Gastroesophageal sphincter (tissue), 4 donors: ENCODE data around the gene EML5. TPM values are rescaled to one million over a fixed set of nuclear protein-coding genes. Genes with fewer than 3 reads are reported as not detected.

Source experiments
- ATAC-seq: fragments of 150-250 bp; one replicate; pipeline ENCODE4 v1.9.1; 2016; ENCODE audit warnings: mild to moderate bottlenecking, moderate library complexity
- H3K27ac ChIP-seq, 4 donors: fragments of 200-600 bp; sonication (generic) in 3 of 4; 1 replicate in 3 of 4; 2 replicates in 1 of 4; pipeline ENCODE4 v1.5.1; 2016 to 2019
- H3K27me3 ChIP-seq: fragments of 200-600 bp; sonication (generic); one replicate; pipeline ENCODE4 v1.5.1; 2019
- H3K36me3 ChIP-seq, 2 donors: fragments of 200-600 bp; sonication (generic); one replicate each; pipeline ENCODE4 v1.5.1; 2019; ENCODE audit warnings: control low read depth in 1 of 2
- H3K4me1 ChIP-seq, 3 donors: fragments of 200-600 bp; sonication (generic); 1 replicate in 2 of 3; 2 replicates in 1 of 3; pipeline ENCODE4 v1.5.1; 2016 to 2019; ENCODE audit warnings: control low read depth in 2 of 3
- H3K4me3 ChIP-seq, 2 donors: fragments of 200-600 bp; sonication (generic); one replicate each; pipeline ENCODE4 v1.5.1; 2019; ENCODE audit warnings: mild to moderate bottlenecking in 1 of 2, moderate library complexity in 1 of 2
- H3K9me3 ChIP-seq, 3 donors: fragments of 200-600 bp; sonication (generic); one replicate each; pipeline ENCODE4 v1.5.1; 2017 to 2019; ENCODE audit warnings: control low read depth in 2 of 3
- CTCF ChIP-seq, 4 experiments: fragments of 200-600 bp in 2 of 4; fragments of 450-650 bp in 2 of 4; sonication (generic) in 1 of 4; IDR thresholded peaks; one replicate each; pipeline ENCODE4 v1.5.1; 2017 to 2019; ENCODE audit warnings: antibody characterized with exemption in 4 of 4, mild to moderate bottlenecking in 2 of 4, moderate library complexity in 2 of 4
- EP300 ChIP-seq: sonication (generic); formaldehyde crosslinking; IDR thresholded peaks from one replicate; pipeline ENCODE4 v1.6.1; 2017; ENCODE audit warnings: antibody characterized with exemption, mild to moderate bottlenecking
- POLR2A ChIP-seq, 2 donors: fragments of 450-650 bp; IDR thresholded peaks; one replicate each; pipeline ENCODE4 v1.6.1; 2017; ENCODE audit warnings: antibody characterized with exemption in 2 of 2, mild to moderate bottlenecking in 2 of 2, moderate library complexity in 1 of 2
- POLR2AphosphoS5 ChIP-seq: sonication (generic); formaldehyde crosslinking; IDR thresholded peaks from one replicate; pipeline ENCODE4 v1.6.1; 2017; ENCODE audit warnings: antibody characterized with exemption
- WGBS, 2 donors: methylation state at CpG; one replicate each; pipeline ENCODE4 v1.1.5; 2018; ENCODE audit warnings: low coverage in 1 of 2; 5-methylcytosine and 5-hydroxymethylcytosine counted together
- total RNA-seq, 4 donors: library from RNA; depleted of rRNA; stranded (reverse); fragments of >200 nt; gene quantifications; one replicate each; pipeline ENCODE4 v1.1.0, GENCODE V29; 2016

EML5 gene
- total RNA-seq, 4 donors from 2014 or later, result 3.9 to 6.7 (median 4.5) TPM

- TF ChIP-seq POLR2AphosphoS5 (no peak), POLR2A (IDR thresholded peaks at IDR 0.05) (no peak), EP300 (no peak), CTCF (IDR thresholded peaks at IDR 0.05) (no peak)
- Histone ChIP-seq H3K27me3 (no peaks in the 10 kb centered on the region), H3K36me3 (no peaks in the 10 kb centered on the region), H3K4me3 (no peak overlapping the region), H3K9me3 (peaks cover 0 to 9% (median 0%) of the 10 kb centered on the region in 3 donors), H3K27ac (no peak overlapping the region), H3K4me1 (no peaks in the 10 kb centered on the region)
- ATAC-seq, result no peak
Observed at GRCh38 chr14:88808359-88808758, 15.6 kb upstream of the EML5 start.

GRCh38 chr14:88804477-88804876 is 11.7 kb upstream of the EML5 start:
- H3K27ac ChIP-seq, result no peak overlapping the region
- no peaks in the 10 kb centered on the region for H3K4me1 ChIP-seq
- 0% methylated on average over 1 of the region's 1 CpG; no CpG with 5 or more reads in 1 of the 2 donors for WGBS, 2 donors
- no peaks in the 10 kb centered on the region for H3K36me3 ChIP-seq
- TF ChIP-seq POLR2A (IDR thresholded peaks at IDR 0.05) (no peak), CTCF (IDR thresholded peaks at IDR 0.05) (no peak), POLR2AphosphoS5 (no peak)
- no peak overlapping the region for H3K4me3 ChIP-seq
- H3K9me3 ChIP-seq, result peaks cover 0 to 9% (median 0%) of the 10 kb centered on the region in 3 donors
- no peak for ATAC-seq
- no peaks in the 10 kb centered on the region for H3K27me3 ChIP-seq

GRCh38 chr14:88804035-88804434 is 11.3 kb upstream of the EML5 start:
- Histone ChIP-seq H3K27me3 (no peaks in the 10 kb centered on the region), H3K9me3 (peaks cover 0 to 8% (median 0%) of the 10 kb centered on the region in 3 donors), H3K27ac (no peak overlapping the region), H3K36me3 (no peaks in the 10 kb centered on the region), H3K4me3 (no peak overlapping the region), H3K4me1 (no peaks in the 10 kb centered on the region)
- no peak for TF ChIP-seq POLR2AphosphoS5
- TF ChIP-seq POLR2A (IDR thresholded peaks at IDR 0.05), result no peak
- no peak for TF ChIP-seq CTCF (IDR thresholded peaks at IDR 0.05)
- no peak for TF ChIP-seq EP300
- 56 to 69% methylated on average over 2 of the region's 2 CpGs for WGBS, 2 donors
- ATAC-seq, result no peak

- no peak for ATAC-seq
- no peak overlapping the region for H3K27ac ChIP-seq
- H3K4me3 ChIP-seq, result no peak overlapping the region
- no peaks in the 10 kb centered on the region for H3K9me3 ChIP-seq
- 67 to 92% methylated on average over 4 to 5 of the region's 6 CpGs for WGBS, 2 donors
- H3K4me1 ChIP-seq, result no peaks in the 10 kb centered on the region
- H3K27me3 ChIP-seq, result no peaks in the 10 kb centered on the region
- no peaks in the 10 kb centered on the region for H3K36me3 ChIP-seq
- TF ChIP-seq POLR2A (IDR thresholded peaks at IDR 0.05) (no peak), POLR2AphosphoS5 (no peak), CTCF (IDR thresholded peaks at IDR 0.05) (no peak), EP300 (no peak)
Observed at GRCh38 chr14:88802596-88802995, 9.8 kb upstream of the EML5 start.

- Histone ChIP-seq H3K36me3 (no peaks in the 10 kb centered on the region), H3K9me3 (no peaks in the 10 kb centered on the region), H3K4me1 (no peaks in the 10 kb centered on the region), H3K27ac (no peak overlapping the region), H3K27me3 (no peaks in the 10 kb centered on the region), H3K4me3 (no peak overlapping the region)
- 55 to 70% methylated on average over 5 of the region's 5 CpGs for WGBS, 2 donors
- TF ChIP-seq POLR2AphosphoS5, result no peak
- no peak for TF ChIP-seq CTCF (IDR thresholded peaks at IDR 0.05)
- no peak for TF ChIP-seq POLR2A (IDR thresholded peaks at IDR 0.05)
- TF ChIP-seq EP300, result no peak
- no peak for ATAC-seq
Observed at GRCh38 chr14:88799522-88799921, 6.8 kb upstream of the EML5 start.
